ENCODE data around the gene DPY19L3.

- TF ChIP-seq CTCF (IDR thresholded peaks at IDR 0.05) = no peak
- no peak for TF ChIP-seq POLR2A (IDR thresholded peaks at IDR 0.05)
These were observed 59.6 kb downstream of the DPY19L3 start for GRCh38 chr19:32465176-32465575.

Measured in testis (tissue), 2 donors.